NCI-H2227 treated with DMSO at 0.1 percent for 48 hours (cell line): ENCODE data around the gene SPHK1.

Source experiments
- DNase-seq: peaks from one replicate; lab custom pipeline; 2025; lab: John Stamatoyannopoulos, UW

SPHK1 gene

DNA sequence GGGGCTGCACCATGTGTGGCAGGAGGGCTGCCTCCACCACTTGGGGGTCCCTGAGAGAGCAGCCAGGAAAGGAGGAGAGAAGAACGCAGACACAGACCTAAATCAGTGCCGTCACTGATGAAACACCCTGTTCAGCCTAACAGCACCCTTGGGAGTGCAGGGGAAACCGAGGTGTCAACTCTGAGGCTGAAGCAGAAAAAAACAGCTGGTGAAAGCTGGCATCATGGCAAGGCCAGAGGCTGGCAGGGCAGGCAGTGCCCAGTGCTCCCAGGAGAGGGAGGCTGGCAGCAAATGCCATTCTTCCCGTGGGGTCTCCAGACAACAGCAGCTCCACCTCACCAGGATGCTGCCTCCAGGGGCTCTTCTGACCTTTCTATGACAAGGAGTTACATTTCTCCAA, 23.1 kb downstream of the SPHK1 start:
- no peak for DNase-seq

DNA sequence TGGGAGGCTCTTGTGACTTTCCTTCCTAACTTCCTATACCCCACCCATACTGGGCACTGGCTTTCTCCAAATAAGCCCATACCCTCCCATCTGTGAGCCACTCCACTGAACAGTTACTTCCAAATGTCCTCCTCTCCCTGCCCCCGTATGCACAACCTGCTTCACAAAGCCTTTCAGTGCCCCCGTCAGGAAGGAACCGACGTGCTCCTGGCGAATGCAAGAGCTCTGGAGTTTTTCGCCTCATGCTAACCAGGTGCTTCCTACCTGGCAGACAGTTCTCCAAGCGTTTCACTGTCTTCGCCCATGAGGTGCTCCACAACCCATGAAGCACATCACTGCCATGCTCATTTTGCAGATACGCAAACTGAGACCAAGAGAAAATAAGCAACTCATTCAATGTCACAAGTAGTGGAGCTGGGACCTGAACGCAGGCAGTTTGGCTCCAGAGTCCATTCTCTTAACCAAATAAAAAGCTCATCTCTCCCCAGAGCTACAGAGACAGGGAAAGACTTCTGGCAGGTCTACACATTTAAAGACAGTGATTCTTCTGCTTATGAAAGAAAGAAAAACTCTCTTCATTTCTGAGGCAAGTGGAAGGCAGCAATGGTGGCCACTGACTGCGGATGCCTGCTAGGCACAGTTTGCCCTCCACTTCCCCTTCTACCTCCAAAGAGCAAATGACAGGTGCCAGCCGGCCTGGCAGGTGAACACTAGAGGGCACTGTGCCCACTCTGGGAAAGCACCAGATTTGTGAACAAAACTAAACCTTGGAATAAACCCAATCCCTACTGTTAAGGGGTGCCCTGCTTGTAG, 23.8 kb downstream of the SPHK1 start:
- peak; percentile 18 for DNase-seq

DNA sequence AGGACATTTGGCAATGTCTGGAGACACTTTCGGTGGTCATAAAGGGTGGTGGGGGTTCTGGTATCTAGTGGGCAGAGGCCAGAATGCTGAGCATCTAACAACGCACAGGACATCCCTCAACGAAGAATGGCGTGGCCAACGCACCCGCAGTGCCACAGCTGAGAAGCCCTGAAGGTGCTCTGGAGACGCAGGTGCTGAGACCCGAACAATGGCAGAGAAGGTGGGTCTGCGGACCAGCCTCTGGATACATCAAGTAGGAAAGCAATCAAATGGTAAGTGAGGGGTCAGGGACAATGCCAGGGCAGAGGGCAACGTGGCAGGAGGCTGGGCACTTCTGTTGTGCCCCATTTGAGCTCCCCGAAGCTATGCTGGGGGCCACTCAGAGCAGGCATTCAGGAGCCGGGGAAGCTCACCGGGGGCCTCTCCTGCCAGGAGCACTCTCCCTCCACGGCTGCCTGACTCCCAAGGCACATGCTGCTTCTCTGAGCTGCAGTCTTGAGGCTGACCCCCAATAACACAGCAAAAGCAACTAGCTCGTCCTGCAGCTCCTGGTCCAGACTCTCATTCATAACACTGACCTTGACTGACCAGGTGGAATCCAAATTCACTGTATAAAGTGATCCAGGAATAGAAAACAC, 26.0 kb downstream of the SPHK1 start:
- no peak for DNase-seq

DNA sequence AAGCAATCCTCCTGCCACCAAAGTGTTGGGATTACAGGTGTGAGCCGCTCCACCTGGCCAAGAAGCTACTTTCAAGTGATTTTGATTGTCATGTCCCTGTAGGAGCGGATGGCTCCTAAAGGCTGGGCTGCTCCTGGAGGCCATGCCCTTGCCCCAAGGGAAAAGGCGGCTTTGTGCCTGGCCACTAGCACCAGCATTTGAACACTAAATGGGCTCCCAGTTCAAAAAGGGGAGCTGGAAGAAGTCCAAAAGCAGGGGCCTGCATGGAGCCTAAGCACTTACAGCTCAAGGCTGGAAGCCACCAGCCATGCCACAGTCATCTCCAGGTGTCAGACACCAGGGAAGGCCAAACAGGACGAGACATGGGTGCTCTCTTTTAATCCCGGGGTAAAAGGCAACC, 26.8 kb downstream of the SPHK1 start:
- DNase-seq: no peak

DNA sequence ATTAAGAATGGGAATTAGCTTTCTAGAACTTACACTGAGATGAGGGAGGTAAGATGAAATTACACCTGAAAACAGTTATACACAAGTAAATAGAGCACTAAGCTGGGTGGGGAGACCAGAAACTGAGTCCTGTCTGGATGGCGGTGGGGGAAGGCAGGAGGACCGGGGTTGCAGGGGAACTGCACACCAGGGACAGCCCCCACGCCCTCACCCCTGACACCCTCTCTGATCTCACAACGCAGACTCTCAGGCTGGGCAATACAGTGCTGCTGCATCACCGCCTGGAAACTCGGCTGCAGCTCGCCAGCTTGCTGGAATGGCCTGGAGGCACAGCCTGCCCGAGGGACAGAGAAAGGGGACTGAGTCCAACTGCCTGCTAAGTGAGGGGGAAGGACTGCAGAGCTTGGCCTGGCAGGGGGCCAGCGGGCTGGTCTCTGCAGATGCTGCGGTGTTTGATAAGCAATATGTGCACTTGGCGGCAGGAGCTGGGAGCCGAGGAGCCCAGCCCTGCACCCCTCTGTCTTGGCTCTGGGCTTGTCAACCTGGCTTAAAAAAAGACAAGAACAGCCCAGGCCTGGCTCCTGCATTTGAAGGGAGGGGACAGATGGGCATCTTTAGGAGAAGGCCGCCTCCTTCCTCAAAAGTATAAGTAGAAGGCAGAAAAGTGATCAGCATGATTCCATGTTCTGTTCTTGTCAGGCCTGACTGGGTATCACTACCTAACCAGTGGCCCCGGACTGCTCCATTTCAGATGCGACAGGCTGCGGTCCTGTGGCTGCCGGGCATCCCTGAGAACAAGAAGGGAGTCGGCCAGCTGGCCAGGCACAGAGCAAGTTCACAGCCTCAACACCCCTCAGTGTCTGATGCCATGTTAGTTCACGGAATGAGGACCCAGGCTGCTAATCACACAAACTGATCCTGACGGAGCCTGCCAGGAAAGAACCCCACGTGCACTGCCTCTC, 30.2 kb downstream of the SPHK1 start:
- DNase-seq: peak; percentile 44

DNA sequence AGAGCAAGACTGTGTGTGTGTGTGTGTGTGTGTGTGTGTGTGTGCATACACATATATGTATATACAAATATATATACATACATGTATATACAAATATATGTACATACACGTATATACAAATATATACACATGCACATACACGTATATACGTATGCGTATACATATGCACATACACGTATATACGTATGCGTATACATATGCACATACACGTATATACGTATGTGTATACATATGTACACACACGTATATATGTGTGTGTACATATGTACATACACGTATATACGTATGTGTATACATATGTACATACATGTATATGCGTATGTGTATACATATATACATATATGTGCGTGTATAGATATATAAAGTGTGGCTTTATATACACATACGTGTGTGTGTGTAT, 31.4 kb downstream of the SPHK1 start:
- DNase-seq: no peak

DNA sequence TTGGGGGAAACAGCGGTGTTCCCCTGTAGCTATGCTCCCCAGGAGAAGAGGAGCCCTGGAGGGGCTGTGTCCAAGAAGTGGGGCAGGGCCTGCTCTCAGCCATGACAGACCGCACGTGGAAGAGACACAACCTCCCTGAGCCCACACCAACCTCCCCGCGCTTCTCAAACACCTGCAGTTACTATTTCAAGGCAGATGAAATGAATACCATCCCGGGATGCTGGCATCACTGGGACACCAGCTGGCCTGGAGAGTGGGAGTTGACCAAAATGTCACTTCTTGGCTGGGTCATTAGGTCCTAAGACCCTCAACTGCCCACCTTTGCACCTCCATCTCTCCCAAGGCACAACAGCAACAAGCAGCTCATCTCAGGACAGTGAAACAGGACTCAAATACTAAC, 32.0 kb downstream of the SPHK1 start:
- DNase-seq: no peak

DNA sequence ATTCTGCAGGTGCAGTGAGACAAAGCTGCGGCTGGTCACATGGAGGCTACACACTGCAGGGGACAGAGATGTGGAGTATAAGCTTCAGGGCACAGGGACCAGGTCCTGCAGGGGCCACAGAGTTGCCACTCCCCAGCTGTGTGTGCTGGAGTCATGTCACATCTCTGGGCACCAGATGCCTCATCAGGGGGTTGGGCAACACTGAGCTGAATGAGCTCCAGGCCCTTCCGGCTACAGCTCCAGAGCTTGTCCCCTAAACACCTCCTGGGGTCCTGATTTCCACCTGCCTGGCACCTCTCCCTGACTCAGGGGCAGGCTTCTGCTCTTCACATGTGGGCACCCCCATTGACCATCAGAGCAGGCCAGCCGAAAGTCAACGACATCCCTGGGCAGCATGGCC, 32.5 kb downstream of the SPHK1 start:
- DNase-seq: no peak

DNA sequence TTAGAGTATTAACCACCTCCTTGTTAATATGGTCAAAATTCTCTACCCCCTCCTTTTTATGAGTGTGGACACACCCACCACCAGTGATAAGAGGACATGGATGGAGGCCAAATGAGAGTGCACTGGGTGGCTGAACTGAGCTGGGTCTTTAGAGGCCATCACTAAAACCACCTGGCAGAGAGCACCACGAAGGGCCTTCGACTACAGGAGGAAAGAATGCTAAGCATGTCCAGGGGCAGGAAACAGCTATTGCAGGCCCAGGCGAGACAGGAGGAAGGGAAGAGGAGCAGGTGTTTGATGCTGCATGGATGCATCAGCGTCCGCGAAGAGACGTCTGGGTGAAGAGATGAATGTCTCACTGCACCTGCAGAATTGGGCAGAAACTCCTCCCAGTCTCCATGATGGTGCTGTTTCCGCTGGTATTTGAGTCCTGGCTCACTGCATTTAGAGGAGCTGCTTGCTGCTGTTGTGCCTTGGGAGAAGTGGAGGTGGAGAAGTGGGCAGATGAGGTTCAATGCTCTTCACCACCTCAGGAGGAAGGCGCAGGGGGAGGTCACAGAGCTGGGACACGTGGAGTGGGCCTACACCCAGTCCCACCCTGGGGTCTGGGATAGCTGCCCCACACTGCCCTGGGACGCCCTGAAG, 33.2 kb downstream of the SPHK1 start:
- no peak for DNase-seq

DNA sequence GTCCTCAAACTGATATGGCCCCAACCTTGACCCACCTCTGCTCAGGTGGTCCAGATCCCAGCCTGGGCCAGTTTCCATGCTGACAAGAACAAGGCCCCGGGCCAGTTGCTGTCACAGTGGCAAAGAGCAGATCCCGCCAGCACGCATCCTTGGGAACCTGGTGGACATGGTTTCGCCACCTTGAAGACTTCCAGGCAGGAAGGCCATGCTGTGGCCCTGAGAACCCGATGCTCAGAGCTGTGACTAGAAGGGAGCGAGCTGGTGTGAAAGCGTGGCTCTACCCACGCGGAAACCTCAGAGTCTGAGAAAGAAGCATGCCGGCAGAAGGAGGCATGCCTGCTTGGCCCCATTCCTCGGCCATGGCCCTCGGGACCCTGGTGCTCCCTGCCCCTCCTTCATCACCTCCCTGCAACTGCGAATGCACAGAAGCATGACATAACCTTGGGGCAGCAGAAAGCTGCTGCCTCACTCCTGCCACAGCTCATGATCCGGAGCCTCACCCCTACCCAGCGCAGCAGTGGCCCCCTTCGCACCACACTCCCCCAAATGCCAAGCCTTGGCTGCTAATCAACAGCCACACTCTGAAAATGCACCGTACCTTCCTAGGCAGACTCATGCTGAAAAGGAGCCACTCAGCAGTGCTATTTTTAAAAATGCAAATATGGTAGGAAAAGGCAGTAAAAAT, 35.3 kb downstream of the SPHK1 start:
- DNase-seq: no peak

DNA sequence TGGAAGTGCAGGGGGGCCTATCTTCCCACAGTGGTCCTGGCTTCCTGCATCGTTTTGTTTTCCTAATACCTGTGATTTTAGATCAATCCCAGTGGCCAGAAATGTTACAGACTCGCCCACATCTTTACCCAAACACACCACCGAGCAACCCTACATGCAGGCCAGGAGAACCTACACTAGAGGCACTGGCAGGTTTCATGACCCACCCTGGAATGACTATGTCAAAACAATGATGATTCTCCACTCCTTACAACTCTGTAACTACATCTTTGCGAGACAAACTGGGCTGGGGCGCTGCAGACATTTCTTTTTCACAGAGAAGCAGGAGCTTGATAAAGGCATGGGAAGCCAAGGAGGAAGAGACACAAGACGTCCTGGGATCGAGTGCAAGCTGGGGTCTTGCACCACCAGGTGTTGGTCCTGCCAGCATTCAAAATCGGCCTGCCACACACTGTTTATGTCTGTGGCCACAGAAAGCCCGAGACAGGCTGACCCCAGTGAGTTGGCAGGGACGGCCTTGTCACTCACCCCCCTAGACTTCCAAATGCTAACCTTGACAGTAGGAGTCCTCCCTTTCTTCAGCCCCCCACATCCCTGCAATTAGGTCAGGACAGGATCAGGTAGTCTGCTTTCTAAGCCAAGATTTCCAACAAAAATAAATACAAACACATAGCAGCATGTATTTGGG, 36.1 kb downstream of the SPHK1 start:
- DNase-seq: no peak

DNA sequence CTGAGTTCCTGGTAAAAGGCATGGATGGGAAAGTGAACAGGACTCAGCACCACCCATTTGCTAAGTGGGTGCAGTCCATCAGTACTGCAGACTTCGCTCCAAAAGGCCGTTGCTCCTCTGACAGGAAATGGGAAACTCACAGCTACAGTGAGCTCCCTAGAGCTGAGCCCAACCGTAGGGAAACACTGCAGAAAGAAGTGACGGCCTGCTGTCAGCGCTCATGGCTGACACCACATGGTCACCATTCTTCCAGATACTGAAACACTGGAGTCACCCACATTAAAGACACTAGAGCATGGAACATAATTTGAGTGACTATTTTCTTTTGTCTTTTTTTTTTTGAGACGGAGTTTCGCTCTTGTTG, 36.6 kb downstream of the SPHK1 start:
- no peak for DNase-seq

DNA sequence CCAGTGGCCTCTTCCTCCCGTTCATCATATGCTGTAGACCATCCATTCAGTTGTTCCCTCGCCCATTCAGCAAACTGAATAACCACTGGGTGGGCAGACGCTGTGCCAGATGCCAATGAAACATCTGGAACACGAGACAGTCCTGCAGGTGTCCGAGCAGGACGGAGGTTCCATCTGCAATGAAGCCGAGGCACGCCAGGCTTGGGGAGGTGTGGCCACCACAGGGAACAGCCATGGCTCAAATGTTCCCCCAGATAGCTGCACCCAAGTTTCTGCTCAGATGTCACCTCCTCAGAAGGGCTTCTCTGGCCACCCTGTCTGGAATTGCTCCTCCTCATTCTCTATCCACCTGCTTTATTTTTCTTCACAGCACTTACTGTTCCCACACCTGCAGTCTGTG, 38.0 kb downstream of the SPHK1 start:
- no peak for DNase-seq

DNA sequence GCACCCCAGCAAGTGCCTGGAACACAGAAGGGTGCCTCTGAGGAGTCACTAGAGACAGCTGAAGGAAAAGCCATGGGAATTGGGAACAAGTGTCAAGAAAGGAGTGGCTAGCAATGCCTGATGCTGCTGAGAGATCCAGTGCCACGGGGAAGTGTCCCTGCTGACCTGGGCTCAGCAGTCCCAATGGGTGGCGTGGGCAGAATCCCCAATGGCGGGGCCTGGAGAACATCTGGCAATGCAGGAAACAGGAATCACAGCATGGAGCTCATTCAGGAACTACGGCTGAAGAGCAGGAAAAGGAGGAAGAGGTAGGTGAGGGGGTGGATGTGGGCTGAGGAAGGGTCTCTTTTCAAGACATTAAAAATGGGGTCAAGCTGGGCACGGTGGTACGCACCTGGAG, 38.5 kb downstream of the SPHK1 start:
- DNase-seq: no peak

DNA sequence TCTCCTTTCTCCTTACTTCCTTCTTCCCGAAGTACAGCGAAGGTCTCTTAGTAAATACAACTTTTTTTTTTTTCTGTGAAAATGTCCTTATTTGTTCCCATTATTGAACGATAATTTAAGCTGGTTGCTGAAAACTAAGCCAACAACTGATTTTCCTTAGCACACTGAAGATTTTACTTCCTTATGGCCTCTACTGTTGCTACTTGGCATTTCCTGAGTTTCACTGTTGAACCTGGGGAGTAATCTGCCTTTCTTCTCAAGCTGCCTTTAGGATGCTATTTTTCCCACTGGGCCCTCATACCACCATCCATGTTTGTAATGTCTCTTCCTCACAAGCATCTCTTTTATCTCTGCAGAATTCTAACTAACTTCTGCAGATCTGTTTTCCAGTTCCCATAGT, 42.4 kb downstream of the SPHK1 start:
- no peak for DNase-seq

DNA sequence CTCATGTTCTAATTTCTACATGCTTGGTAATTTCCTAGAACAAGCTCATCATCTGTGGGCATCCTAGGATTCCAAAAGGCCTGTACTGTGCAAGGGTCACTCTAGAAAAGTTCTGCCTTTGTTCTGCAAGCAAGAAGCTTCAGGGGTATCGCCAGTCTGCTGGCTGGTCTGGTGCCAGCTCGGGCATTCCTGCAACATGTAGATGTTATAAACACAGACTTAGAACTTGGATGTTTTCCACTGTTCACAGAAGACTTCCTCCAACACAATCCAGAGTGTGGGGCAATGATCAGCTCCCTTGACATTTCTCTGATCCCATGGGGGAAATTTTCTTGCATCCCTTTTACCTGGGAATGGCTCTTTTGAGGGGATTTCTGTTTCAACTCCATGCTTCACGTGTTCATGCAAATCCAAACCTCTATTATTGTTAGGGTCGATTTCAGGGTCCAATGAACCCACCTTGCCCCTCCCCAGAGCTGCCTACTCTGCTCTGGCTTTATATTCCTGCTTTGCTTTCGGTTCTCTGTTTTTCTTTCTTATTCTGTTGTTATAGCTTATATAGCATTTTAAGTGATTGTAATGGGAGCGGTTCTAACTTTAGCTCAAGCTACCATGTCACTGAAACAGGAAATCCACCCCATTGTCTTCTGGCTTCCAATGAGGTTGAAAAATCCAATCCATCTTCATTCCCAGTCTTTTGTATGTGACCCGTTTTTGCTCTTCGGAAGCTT, 43.3 kb downstream of the SPHK1 start:
- DNase-seq: no peak

DNA sequence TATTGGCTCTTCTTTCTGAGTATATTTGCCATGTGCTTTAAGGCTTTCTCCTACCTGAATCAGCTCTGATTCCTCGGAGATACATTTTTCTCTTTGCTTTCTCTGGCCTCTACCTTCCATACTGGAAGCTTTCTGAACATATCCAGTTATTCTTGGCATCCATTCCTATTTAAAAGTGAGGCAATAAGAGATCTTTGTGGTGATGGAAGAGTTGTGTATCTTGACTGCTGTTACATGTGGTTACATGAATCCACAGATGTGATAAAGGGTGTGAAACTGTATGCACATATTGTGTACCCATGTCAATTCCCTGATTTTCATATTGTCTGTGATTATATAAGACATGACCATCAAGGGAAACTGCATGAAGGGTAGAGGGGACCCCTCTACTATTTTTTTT, 44.1 kb downstream of the SPHK1 start:
- DNase-seq: no peak

DNA sequence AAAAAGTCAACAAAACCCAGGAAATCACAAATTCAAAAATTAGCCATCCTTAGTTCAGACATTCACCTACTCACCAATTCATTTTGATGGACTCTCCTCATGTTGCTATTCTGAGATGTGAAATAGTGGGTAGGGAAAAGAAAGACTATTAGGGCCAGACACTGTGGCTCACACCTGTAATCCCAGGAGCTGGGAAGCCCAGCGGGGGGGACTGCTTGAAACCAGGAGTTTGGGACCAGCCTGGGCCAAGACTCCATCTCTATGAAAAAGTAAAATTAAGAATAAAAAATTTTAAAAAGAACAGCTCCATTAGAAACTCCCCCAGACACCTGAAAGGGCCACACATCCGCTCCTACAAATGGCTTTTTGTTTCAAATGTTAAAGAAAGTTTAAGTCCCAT, 47.1 kb downstream of the SPHK1 start:
- DNase-seq: no peak

DNA sequence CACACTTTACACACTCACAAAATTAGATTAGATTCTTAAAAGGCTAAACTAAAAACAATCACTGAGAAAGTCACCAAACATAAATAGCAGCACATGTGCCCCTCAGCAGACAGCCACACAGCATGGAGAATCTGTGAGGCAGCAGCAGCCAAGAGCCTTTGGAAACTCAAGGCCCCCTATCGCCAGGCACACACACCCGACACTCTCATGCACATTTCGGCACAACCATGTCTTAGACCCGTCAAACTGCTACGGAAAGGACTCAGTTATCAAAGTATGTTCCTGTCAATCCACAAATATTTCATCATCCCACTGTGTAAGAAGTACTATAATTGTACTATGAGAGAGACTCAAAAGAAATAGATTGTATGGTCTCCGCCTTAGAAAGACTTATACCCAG, 47.6 kb downstream of the SPHK1 start:
- DNase-seq: no peak

DNA sequence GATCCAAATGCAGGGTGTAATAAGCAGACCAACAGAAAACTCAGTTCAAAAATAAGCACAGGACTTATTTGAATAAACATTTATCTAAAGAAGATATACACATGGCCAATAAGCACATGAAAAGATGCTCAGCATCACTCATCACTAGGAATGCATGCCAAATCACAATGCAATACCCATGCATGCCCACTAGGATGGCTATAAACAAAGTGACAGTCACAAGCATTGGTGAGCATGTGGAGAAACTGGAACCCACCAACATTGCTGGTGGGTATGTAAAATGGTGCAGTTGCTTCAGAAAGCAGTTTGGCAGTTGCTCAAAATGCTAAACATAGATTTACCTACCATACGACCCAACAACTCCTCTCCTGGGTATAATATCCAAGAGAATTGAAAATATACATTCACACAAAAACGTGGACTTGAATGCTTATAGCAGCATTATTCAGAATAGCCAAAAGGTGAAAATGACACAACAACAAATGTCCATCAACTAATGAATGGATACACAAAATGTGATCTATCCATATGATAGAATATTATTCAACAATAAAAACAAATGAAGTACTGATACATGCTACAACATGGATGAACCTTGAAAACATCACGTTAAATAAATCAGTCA, 48.4 kb downstream of the SPHK1 start:
- no peak for DNase-seq
